Activated T-cell treated with anti-CD3 and anti-CD28 coated beads for 4 hours (primary cell): ENCODE data around the gene OR51B2.

Source experiments
- DNase-seq: peaks from one replicate; pipeline ENCODE4 v3.0.0-alpha.2; 2020

Gene OR51B2

DNA sequence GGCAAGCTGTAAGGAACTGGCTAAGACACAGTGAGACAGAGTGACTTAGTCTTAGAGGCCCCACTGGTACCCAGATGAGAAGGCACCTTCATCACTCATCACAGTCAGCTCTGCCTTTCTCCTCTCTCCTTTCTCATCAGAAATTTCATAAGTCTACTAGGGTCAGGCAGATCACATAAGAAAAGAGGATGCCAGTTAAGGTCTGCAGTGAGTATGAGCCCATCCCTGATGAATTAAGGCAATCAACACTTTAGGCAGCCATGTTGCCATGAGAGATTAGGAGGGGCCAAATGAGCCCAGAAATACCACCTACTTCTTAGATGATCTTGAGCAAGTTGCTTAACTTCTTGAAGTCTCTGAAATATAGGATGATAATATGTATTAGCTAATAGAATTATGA, 42.5 kb downstream of the OR51B2 start:
- no peak for DNase-seq

DNA sequence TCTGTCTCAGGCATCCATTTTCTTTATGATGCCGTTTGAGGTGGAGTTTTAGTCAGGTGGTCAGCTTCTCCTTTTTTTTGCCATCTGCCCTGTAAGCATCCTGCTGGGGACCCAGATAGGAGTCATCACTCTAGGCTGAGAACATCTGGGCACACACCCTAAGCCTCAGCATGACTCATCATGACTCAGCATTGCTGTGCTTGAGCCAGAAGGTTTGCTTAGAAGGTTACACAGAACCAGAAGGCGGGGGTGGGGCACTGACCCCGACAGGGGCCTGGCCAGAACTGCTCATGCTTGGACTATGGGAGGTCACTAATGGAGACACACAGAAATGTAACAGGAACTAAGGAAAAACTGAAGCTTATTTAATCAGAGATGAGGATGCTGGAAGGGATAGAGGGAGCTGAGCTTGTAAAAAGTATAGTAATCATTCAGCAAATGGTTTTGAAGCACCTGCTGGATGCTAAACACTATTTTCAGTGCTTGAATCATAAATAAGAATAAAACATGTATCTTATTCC, 43.5 kb downstream of the OR51B2 start:
- DNase-seq: no peak

DNA sequence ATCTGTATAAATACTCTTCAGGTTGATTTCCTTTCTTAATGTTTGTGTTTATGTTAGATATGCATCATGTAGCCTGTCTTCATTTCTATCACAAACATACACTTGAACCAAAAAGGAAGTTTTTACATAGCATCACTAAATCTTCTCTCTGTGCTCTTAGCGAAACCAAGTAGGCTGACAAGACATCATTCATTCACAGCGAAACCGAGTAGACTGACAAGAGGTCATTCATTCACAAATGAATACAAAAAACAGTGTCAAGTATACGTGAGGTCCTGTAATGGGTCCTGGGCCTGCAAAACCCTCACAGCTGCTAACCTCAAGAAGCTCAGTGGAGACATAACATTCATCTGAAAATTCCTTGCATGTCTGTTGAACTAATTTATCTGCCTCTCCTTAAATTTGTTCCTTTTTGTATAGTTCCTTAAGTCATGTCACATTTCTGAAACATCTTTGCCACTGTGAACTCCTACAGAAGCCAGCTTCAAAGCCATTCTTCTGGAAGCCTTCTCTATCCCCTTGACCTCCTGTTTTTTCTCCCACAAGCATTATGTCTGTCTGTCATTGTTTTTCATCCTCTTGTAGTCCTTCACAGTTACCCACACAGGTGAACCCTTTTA, 44.5 kb downstream of the OR51B2 start:
- no peak for DNase-seq

DNA sequence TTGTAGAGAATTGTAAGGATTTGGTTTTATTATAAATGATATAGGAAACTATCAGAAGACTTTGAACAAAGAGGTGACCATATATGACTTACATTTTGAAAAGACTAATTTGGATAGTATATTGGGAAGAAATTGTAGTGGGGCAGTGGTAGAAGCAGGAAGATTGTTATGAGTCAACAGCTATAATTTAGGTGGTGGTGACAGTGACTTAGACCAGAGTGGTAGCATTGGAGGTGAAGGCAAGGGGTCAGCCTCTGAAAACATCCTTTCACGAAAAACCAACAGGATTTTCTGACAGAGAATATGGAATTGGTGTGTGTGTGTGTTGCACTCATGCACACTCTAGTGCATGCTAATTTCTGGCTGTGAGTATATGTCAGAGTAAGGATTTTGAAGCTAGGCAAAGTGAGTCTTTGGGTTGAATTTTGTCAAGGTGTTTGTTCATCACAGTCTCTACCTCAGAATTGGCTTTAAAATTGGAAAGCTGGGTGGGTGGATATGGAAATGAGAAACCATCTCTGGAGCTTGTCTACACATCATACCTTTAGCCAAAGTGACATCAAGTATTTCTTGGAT, 46.2 kb downstream of the OR51B2 start:
- no peak for DNase-seq

DNA sequence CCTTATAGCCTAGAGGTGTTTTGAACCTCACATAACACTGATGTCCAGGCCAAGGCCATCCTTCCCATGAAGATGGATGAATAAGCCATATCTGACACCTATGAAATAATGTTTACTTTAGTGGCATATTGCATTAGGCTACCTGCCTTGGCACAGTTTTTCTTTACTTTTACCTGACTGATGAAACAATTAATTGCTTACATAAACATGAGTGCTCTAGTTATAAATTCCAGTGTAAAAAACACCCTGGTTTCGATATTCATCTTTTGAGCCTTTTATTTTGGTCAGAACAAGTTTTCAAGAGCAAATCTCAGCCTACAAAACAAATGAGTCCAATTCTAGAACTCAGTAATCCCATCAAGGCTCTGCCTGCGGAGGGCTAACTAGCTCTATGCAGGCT, 47.4 kb downstream of the OR51B2 start:
- no peak for DNase-seq

DNA sequence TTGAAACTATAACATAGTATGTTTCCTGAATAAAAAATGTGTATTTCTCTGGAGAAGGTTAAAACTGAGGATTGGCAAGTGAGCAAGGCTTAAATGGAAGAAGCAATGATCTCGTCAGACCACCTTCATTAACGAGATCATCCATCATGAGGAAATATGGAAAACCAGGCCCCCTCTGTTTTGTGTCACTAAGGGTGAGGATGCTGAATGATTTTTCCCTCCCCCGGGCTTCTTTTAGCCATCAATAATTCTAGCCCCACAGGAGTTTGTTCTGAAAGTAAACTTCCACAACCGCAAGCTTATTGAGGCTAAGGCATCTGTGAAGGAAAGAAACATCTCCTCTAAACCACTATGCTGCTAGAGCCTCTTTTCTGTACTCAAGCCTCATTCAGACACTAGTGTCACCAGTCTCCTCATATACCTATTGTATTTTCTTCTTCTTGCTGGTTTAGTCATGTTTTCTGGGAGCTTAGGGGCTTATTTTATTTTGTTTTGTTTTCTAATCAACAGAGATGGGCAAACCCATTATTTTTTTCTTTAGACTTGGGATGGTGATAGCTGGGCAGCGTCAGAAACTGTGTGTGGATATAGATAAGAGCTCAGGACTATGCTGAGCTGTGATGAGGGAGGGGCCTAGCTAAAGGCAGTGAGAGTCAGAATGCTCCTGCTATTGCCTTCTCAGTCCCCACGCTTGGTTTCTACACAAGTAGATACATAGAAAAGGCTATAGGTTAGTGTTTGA, 48.6 kb downstream of the OR51B2 start:
- no peak for DNase-seq

DNA sequence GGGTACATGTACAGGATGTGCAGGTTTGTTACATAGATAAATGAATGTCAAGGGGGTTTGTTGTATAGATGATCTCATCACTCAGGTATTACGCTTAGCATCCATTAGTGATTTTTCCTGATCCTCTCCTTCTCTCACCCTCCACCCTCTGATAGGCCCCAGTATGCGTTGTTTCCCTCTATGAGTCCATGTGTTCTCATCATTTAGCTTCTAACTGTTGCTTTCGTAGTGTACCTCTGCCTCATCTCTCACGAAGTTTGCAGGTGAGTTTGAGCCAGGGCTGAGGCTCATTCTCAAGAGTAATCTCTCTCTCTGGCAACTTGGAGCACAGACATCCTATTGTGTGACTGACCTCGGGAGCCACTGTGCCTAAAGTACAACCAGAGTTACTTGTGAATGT, 49.7 kb downstream of the OR51B2 start:
- DNase-seq: no peak
